Neuronal stem cell (in vitro differentiated cells): ENCODE measurements around the gene GRAPL.
"Not testable (repeated sequence)": the region's sequence is repeated elsewhere in the genome, so short reads cannot be mapped to it uniquely, and the experiment has no call there.

Experiments
- DNase-seq: peaks from one replicate; pipeline ENCODE4 v3.0.0-alpha.2; 2013; ENCODE audit warnings: low spot score
- H2AFZ ChIP-seq: one replicate; pipeline ENCODE4 v1.6.1; 2013; ENCODE audit warnings: mild to moderate bottlenecking, low read length, inconsistent platforms
- H2AK5ac ChIP-seq: 2 replicates; pipeline ENCODE4 v1.6.1; 2013; ENCODE audit warnings: low read depth, mild to moderate bottlenecking, inconsistent platforms, low read length, moderate library complexity, mixed read lengths
- H2BK120ac ChIP-seq: 2 replicates; pipeline ENCODE4 v1.6.1; 2013; ENCODE audit warnings: low read depth, mild to moderate bottlenecking, inconsistent platforms, low read length, moderate library complexity, mixed read lengths
- H2BK12ac ChIP-seq: one replicate; pipeline ENCODE4 v1.6.1; 2013; ENCODE audit warnings: low read length, inconsistent platforms
- H2BK15ac ChIP-seq: 2 replicates; pipeline ENCODE4 v1.6.1; 2013; ENCODE audit warnings: mild to moderate bottlenecking, low read length, inconsistent platforms, mixed read lengths
- H2BK5ac ChIP-seq: one replicate; pipeline ENCODE4 v1.6.1; 2013; ENCODE audit warnings: inconsistent platforms, mild to moderate bottlenecking, low read length, moderate library complexity
- H3K14ac ChIP-seq: one replicate; pipeline ENCODE4 v1.6.1; 2013; ENCODE audit warnings: low read length, inconsistent platforms
- H3K18ac ChIP-seq: 2 replicates; pipeline ENCODE4 v1.6.1; 2013; ENCODE audit warnings: low read length, inconsistent platforms
- H3K23ac ChIP-seq: 2 replicates; pipeline ENCODE4 v1.6.1; 2013; ENCODE audit warnings: low read depth, mild to moderate bottlenecking, mixed read lengths, low read length, inconsistent platforms; ENCODE audit not compliant: poor library complexity
- H3K27ac ChIP-seq: replicated peaks from 3 replicates; pipeline ENCODE4 v1.5.1; 2013; ENCODE audit warnings: low read length, inconsistent platforms
- H3K27me3 ChIP-seq, 3 experiments: 2 replicates each; pipeline ENCODE4 v1.6.1; 2013; ENCODE audit warnings: low read length in 3 of 3, mild to moderate bottlenecking in 2 of 3, inconsistent platforms in 1 of 3, low read depth in 1 of 3, mixed read lengths in 1 of 3, moderate library complexity in 1 of 3; ENCODE audit not compliant: control insufficient read depth in 3 of 3, insufficient read depth in 3 of 3
- H3K36me3 ChIP-seq, 2 donors: replicated peaks in 1 of 2; 2 replicates each; pipeline ENCODE4 v1.6.1; 2013; ENCODE audit warnings: low read length in 2 of 2; ENCODE audit not compliant: control insufficient read depth in 2 of 2, insufficient read depth in 2 of 2
- H3K4ac ChIP-seq: 2 replicates; pipeline ENCODE4 v1.6.1; 2013; ENCODE audit warnings: inconsistent platforms, mild to moderate bottlenecking, low read length, moderate library complexity
- H3K4me1 ChIP-seq, 2 donors: 1 replicate in 1 of 2; 2 replicates in 1 of 2; pipeline ENCODE4 v1.6.1; 2013; ENCODE audit warnings: low read length in 2 of 2, low read depth in 1 of 2; ENCODE audit not compliant: control insufficient read depth in 2 of 2, insufficient read depth in 1 of 2
- H3K4me2 ChIP-seq: one replicate; pipeline ENCODE4 v1.6.1; 2013; ENCODE audit warnings: mild to moderate bottlenecking, low read length, inconsistent platforms; ENCODE audit not compliant: insufficient read depth, poor library complexity, severe bottlenecking
- H3K4me3 ChIP-seq, 2 donors: 2 replicates each; pipeline ENCODE4 v1.5.1; 2013; ENCODE audit warnings: low read length in 2 of 2, mild to moderate bottlenecking in 2 of 2, inconsistent platforms in 1 of 2, moderate library complexity in 1 of 2
- H3K79me1 ChIP-seq: one replicate; pipeline ENCODE4 v1.6.1; 2013; ENCODE audit warnings: low read depth, mild to moderate bottlenecking, inconsistent platforms, low read length, moderate library complexity
- H3K9ac ChIP-seq: one replicate; pipeline ENCODE4 v1.6.1; 2013; ENCODE audit warnings: mild to moderate bottlenecking, low read depth, low read length, inconsistent platforms; ENCODE audit not compliant: poor library complexity
- H3K9me3 ChIP-seq, 2 donors: replicated peaks in 1 of 2; 2 replicates each; pipeline versions ENCODE3 to v1.6.1; 2013; ENCODE audit warnings: low read length in 2 of 2, mild to moderate bottlenecking in 2 of 2, inconsistent platforms in 1 of 2, low read depth in 1 of 2, mixed read lengths in 1 of 2, moderate library complexity in 1 of 2; ENCODE audit not compliant: control insufficient read depth in 2 of 2, insufficient read depth in 1 of 2
- H4K8ac ChIP-seq: one replicate; pipeline ENCODE4 v1.6.1; 2013; ENCODE audit warnings: low read depth, mild to moderate bottlenecking, inconsistent platforms, low read length, moderate library complexity
- H4K91ac ChIP-seq: one replicate; pipeline ENCODE4 v1.6.1; 2013; ENCODE audit warnings: low read length, low read depth, mild to moderate bottlenecking, inconsistent platforms; ENCODE audit not compliant: poor library complexity
- WGBS, 2 donors: extraction: QIAGEN DNeasy Blood & Tissue Kit; methylation state at CpG; one replicate each; pipeline ENCODE4 v1.1.7; 2013; ENCODE audit warnings: missing lambda C conversion rate in 2 of 2, mixed read lengths in 1 of 2; ENCODE audit not compliant: insufficient read length in 2 of 2, insufficient replicate concordance in 1 of 2; ENCODE audit errors: extremely low coverage in 2 of 2; 5-methylcytosine and 5-hydroxymethylcytosine counted together

The GRAPL gene

DNA sequence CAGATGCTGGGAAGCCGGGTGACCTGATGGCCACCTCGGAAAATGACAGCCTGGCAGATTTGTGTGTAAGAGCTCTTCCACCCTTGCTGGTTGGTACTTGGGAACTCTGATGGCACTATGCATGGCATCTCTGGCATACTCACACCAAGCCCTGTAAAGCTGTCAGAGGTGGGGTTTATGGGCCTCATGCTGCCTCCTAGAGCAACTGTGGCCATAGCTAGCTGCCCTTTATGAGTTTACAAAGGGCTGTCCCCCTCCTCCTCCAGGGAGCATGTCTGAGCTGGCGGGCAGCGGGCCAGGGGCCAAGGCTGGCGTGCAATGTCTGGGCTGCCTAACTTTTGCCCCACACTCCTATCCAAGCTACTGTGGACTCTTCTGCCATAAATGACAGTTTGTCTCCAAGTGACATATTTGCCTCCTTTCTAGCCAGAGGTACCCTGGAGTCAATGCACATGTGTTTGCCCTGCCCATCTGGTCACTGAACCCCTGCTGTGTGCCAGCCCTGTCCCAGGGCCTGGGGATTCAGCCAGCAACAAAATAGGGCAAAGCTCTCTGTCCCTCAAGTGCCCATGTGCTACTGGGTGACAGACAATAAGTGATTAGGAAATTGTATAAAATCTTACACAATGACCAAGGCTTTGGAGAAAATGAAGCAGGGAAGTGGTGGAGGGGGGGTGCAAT lies 15.8 kb downstream of the GRAPL start:
- not testable (repeated sequence) for H3K9me3 ChIP-seq, H2BK12ac ChIP-seq, H4K8ac ChIP-seq, H4K91ac ChIP-seq, H3K27me3 ChIP-seq, H2BK5ac ChIP-seq, H2AK5ac ChIP-seq, H3K4ac ChIP-seq, H3K36me3 ChIP-seq, H2BK15ac ChIP-seq, H3K4me2 ChIP-seq, H3K14ac ChIP-seq, H3K27ac ChIP-seq, H2BK120ac ChIP-seq, H3K4me1 ChIP-seq, H2AFZ ChIP-seq, H3K9ac ChIP-seq, H3K4me3 ChIP-seq, H3K18ac ChIP-seq, H3K23ac ChIP-seq, DNase-seq, H3K79me1 ChIP-seq
- WGBS, 2 donors = no CpG with 5 or more reads among the region's 5 CpGs

DNA sequence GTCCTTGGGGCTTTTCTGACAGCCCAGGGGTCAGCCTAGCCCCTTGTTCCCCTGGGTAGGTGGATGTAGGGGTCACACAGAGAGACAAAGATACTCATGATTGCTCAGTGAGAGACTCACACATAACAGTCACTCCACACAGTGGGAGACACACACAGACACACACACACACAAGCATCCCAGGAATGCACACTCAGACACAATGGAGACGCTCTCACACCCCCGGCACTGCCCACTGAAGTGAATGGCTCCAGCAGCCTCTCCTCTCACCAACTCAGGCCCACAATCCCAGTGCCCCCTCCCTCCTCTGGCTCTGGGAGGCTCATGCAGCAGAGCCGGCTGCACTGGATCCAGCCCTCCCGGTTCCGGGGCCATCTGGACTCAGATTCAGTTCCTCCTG lies 17.0 kb downstream of the GRAPL start:
- H3K4me2 ChIP-seq, H2BK120ac ChIP-seq, H4K91ac ChIP-seq, H3K27ac ChIP-seq, H3K9me3 ChIP-seq, DNase-seq, H3K23ac ChIP-seq, H3K9ac ChIP-seq, H3K18ac ChIP-seq, H3K4me3 ChIP-seq, H4K8ac ChIP-seq, H2AK5ac ChIP-seq, H2BK15ac ChIP-seq, H3K4me1 ChIP-seq, H2BK12ac ChIP-seq, H3K4ac ChIP-seq, H3K36me3 ChIP-seq, H2AFZ ChIP-seq, H2BK5ac ChIP-seq, H3K14ac ChIP-seq, H3K79me1 ChIP-seq, H3K27me3 ChIP-seq: not testable (repeated sequence)
- no CpG with 5 or more reads among the region's 5 CpGs for WGBS, 2 donors

DNA sequence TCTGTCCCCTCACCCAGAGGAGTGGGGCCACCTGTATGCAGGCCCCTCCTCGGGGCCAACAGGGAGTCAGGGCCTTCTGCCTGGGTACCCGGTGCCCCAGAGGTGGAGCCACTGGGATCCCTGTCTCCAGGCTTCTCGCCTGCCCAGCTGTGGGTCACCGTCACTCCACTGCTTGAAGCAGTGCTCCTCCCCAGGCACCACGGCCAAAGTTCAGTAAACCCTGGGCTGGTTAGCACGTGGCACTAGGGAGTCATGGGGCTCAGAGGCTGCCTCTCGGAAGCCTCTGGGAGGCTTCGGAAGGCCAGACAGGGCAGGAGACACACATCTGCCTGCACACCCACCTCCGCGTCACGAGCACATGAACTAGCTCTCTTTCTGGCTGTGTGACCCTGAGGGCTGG lies 18.1 kb downstream of the GRAPL start:
- DNase-seq, H3K27me3 ChIP-seq, H3K79me1 ChIP-seq, H3K9ac ChIP-seq, H3K27ac ChIP-seq, H3K4me1 ChIP-seq, H3K9me3 ChIP-seq, H3K4me2 ChIP-seq, H2BK15ac ChIP-seq, H4K8ac ChIP-seq, H2AFZ ChIP-seq, H3K18ac ChIP-seq, H3K4ac ChIP-seq, H2BK120ac ChIP-seq, H2BK12ac ChIP-seq, H3K36me3 ChIP-seq, H3K4me3 ChIP-seq, H2BK5ac ChIP-seq, H4K91ac ChIP-seq, H2AK5ac ChIP-seq, H3K14ac ChIP-seq, H3K23ac ChIP-seq: not testable (repeated sequence)
- no CpG with 5 or more reads among the region's 11 CpGs for WGBS, 2 donors

DNA sequence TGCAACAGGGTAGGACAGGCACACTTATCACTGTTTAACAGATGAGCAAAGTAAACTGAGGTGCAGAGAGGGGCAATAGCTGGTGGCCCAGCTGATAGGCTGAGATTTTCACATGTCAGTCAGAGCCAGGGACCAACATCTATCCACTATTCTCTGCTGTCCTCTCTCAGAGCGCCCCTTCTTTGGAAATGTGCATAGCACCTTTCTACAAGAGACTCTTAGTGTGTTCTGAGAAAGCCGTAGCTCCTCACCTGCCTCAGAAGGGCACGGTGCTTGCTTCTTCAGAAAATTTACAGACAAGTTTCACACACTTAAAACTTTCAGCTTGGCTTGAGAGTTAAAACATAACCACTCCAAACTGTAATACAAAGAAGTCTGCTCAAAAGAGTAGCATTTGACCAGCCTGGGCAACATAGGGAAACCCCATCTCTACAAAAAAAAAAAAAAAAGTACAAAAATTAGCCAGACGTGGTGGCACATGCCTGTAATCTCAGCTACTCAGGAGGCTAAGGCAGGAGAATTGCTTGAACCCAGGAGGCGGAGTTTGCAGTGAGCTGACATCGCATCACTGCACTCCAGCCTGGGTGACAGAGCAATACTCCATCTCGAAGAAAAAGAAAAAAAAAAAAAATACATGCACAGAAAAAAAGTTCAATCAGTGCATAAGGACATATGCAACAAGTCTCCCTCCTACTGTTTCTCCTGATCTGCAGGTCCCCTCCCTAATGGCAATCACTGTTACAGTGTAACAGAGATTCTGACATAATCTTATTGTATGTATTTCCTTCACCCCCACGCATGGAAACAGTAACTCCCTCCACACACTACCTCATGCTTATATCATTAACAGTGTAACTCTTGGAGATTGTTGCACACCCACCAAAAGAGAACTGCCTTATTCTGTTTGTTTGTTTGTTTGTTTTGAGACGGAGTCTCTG lies 23.6 kb downstream of the GRAPL start:
- H2AK5ac ChIP-seq, H3K14ac ChIP-seq, H2BK5ac ChIP-seq, H3K27me3 ChIP-seq, H3K4me1 ChIP-seq, H3K18ac ChIP-seq, H3K27ac ChIP-seq, H2BK12ac ChIP-seq, H3K9ac ChIP-seq, H2BK120ac ChIP-seq, H3K4me2 ChIP-seq, H3K4ac ChIP-seq, H3K23ac ChIP-seq, H4K91ac ChIP-seq, H2AFZ ChIP-seq, H3K79me1 ChIP-seq, DNase-seq, H3K9me3 ChIP-seq, H3K36me3 ChIP-seq, H3K4me3 ChIP-seq, H2BK15ac ChIP-seq, H4K8ac ChIP-seq: not testable (repeated sequence)
- no CpG with 5 or more reads among the region's 9 CpGs for WGBS, 2 donors
